Measurements from ENCODE around the gene AMZ2. TPM values are rescaled to one million over a fixed set of nuclear protein-coding genes. Genes with fewer than 3 reads are reported as not detected.

Gene AMZ2
- total and polyA plus RNA-seq, 2 of the 8 experiments (the other 6 are each of a cell fraction or from before 2014, with no cell fraction given): 49.5 to 71.0 TPM

- Histone ChIP-seq H3K9me3 (ENCODE audit: insufficient read depth in 2 of 2, low read depth in 1 of 2, low read length in 1 of 2) (no peaks in the 10 kb centered on the region), H3K4ac (replicated peaks; ENCODE audit: insufficient read length, low read depth, low read length) (no peak overlapping the region), H3K18ac (ENCODE audit: extremely low read depth, low read length) (peak overlapping the region; percentile 42; the same call in 1 of the 2 replicates), H2AFZ (ENCODE audit: low read length) (no peak overlapping the region), H3K79me2 (ENCODE audit: control insufficient read depth in 1 of 2, insufficient read depth in 2 of 2, low read length in 2 of 2) (no peaks in the 10 kb centered on the region), H2BK5ac (ENCODE audit: low read depth, low read length) (no peak overlapping the region), H2BK120ac (replicated peaks; ENCODE audit: low read depth, low read length) (no peak overlapping the region), H4K5ac (ENCODE audit: insufficient read length, low read depth, low read length) (no peak overlapping the region), H3K4me1 (replicated peaks in 1 of 4; ENCODE audit: control insufficient read depth in 3 of 4, insufficient read depth in 4 of 4, low read length in 3 of 4) (peaks cover 18 to 38% (median 29%) of the 10 kb centered on the region in 4 experiments), H3K79me1 (ENCODE audit: low read depth, low read length) (no peaks in the 10 kb centered on the region), H3K23ac (ENCODE audit: insufficient read length) (no peak overlapping the region), H3K9ac (replicated peaks in 1 of 4; ENCODE audit: extremely low read depth in 1 of 4, low read depth in 3 of 4, low read length in 3 of 4) (no peak overlapping the region), H3K4me3 (ENCODE audit: extremely low read depth in 1 of 4, insufficient read depth in 2 of 4, low read depth in 3 of 4, low read length in 4 of 4) (no peak overlapping the region), H2AK5ac (ENCODE audit: low read depth, low read length) (no peak overlapping the region), H4K91ac (replicated peaks; ENCODE audit: insufficient read length, low read length) (no peak overlapping the region), H4K8ac (ENCODE audit: extremely low read depth, insufficient read depth, low read length) (no peak overlapping the region), H3K14ac (ENCODE audit: insufficient read length) (no peak overlapping the region), H3K23me2 (ENCODE audit: low read depth, low read length) (peaks cover 22% of the 10 kb centered on the region), H3K4me2 (ENCODE audit: insufficient read depth in 1 of 2, low read depth in 2 of 2, low read length in 2 of 2) (peak overlapping the region; percentile 40 to 68; a peak in 3 of 4 replicates), H2BK20ac (ENCODE audit: low read length) (0 out of 2 replicates have a peak overlapping the region, but pooled peaks have one; percentile 73), H2BK15ac (ENCODE audit: low read length) (0 out of 2 replicates have a peak overlapping the region, but pooled peaks have one; percentile 89), H3K36me3 (ENCODE audit: control insufficient read depth in 2 of 4, insufficient read depth in 4 of 4, low read length in 3 of 4) (no peaks in the 10 kb centered on the region), H3K56ac (replicated peaks; ENCODE audit: insufficient read length, low read depth, low read length) (no peak overlapping the region), H3K27me3 (replicated peaks in 1 of 4; ENCODE audit: control insufficient read depth in 3 of 4, extremely low read depth in 1 of 4, insufficient read depth in 3 of 4, low read length in 3 of 4) (peaks cover 8 to 21% (median 19%) of the 10 kb centered on the region in 4 experiments), H4K20me1 (replicated peaks in 1 of 2; ENCODE audit: control insufficient read depth in 1 of 2, insufficient read depth in 2 of 2, low read length in 2 of 2) (peaks cover 0 to 3% of the 10 kb centered on the region in 2 experiments), H2BK12ac (ENCODE audit: low read depth, low read length) (0 out of 2 replicates have a peak overlapping the region, but pooled peaks have one; percentile 78), H3K27ac (ENCODE audit: low read depth, low read length) (no peak overlapping the region)
- ChIA-PET POLR2A (ENCODE audit: partially characterized antibody) (interaction anchor here (0.6 to 1.5 kb wide), 2 partner anchors 9 to 278 kb away, joined by 3 to 7 read pairs; no protein-coding TSS in a partner anchor), CTCF (ENCODE audit: partially characterized antibody) (interaction anchor here (0.6 to 1.6 kb wide), 5 partner anchors 14 to 138 kb away, joined by 3 to 4 read pairs (median 3); no protein-coding TSS in a partner anchor)
- no peak for DNase-seq (ENCODE audit: low read depth in 1 of 2, low spot score in 2 of 2)
- 37% methylated on average over 3 of the region's 3 CpGs; no CpG with 5 or more reads in 1 of the 2 experiments for WGBS, 2 experiments (ENCODE audit: extremely low coverage in 1 of 2, insufficient coverage in 1 of 2, insufficient read length in 1 of 2, insufficient replicate concordance in 2 of 2, low coverage in 1 of 2, low lambda C conversion rate in 2 of 2, missing lambda C conversion rate in 1 of 2)
- no peak for FAIRE-seq
- TF ChIP-seq CREB1 (IDR thresholded peaks at IDR 0.05): peak; percentile 49; the same call in 1 of the 2 replicates
- no peak for TF ChIP-seq SIX5 (IDR thresholded peaks at IDR 0.05; ENCODE audit: low read depth, low read length)
- TF ChIP-seq RFX5 (IDR thresholded peaks at IDR 0.05; ENCODE audit: borderline replicate concordance, low read depth, low read length): peak; percentile 88
- TF ChIP-seq FOSL1 (IDR thresholded peaks at IDR 0.05; ENCODE audit: insufficient read depth, low read depth, low read length): no peak
- TF ChIP-seq KDM4A (IDR thresholded peaks at IDR 0.05; ENCODE audit: low read depth, low read length, severe bottlenecking): peak; percentile 35
Measured at GRCh38 chr17:68294196-68294555, 46.3 kb downstream of the AMZ2 start.

Measured in H1 (cell line).